Stomach (tissue), 9 donors: Measurements from ENCODE around the gene TIMM44. TPM values are rescaled to one million over a fixed set of nuclear protein-coding genes. Genes with fewer than 3 reads are reported as not detected.
A peak's percentile ranks its signal among the peaks of the same experiment; 100 is the strongest.

Experiments
- DNase-seq, 2 donors: peaks; one replicate each; pipeline versions ENCODE4 v3.0.0 to v3.0.0-alpha.2; 2013 to 2019
- H3K27ac ChIP-seq, 5 donors: fragments of 200-600 bp in 4 of 5; sonication (generic) in 4 of 5; one replicate each; pipeline ENCODE4 v1.5.1; 2013 to 2019; ENCODE audit warnings: mild to moderate bottlenecking in 1 of 5, moderate library complexity in 1 of 5
- H3K27me3 ChIP-seq, 3 donors: fragments of 200-600 bp; sonication (generic); one replicate each; pipeline ENCODE4 v1.5.1; 2017 to 2019; ENCODE audit warnings: mixed run types in 1 of 3
- H3K36me3 ChIP-seq, 4 donors: fragments of 200-600 bp; sonication (generic); 1 replicate in 3 of 4; 2 replicates in 1 of 4; pipeline ENCODE4 v1.5.1; 2016 to 2019
- H3K4me1 ChIP-seq, 4 donors: fragments of 200-600 bp; sonication (generic); one replicate each; pipeline ENCODE4 v1.5.1; 2016 to 2019
- H3K4me3 ChIP-seq, 4 donors: fragments of 200-600 bp; sonication (generic) in 3 of 4; one replicate each; pipeline ENCODE4 v1.5.1; 2016 to 2019; ENCODE audit warnings: mild to moderate bottlenecking in 1 of 4
- H3K9me3 ChIP-seq, 4 donors: fragments of 200-600 bp; sonication (generic); one replicate each; pipeline ENCODE4 v1.5.1; 2016 to 2019
- EP300 ChIP-seq: sonication (generic); formaldehyde crosslinking; IDR thresholded peaks from one replicate; pipeline ENCODE4 v1.6.1; 2017; ENCODE audit warnings: antibody characterized with exemption
- POLR2A ChIP-seq, 4 donors: fragments of 450-650 bp; IDR thresholded peaks; one replicate each; pipeline ENCODE4 v1.6.1; 2016; ENCODE audit warnings: antibody characterized with exemption in 4 of 4, control low read depth in 2 of 4, mild to moderate bottlenecking in 1 of 4, moderate library complexity in 1 of 4
- POLR2AphosphoS5 ChIP-seq, 3 donors: sonication (generic); formaldehyde crosslinking; IDR thresholded peaks; one replicate each; pipeline ENCODE4 v1.6.1; 2016; ENCODE audit warnings: antibody characterized with exemption in 3 of 3
- WGBS, 5 donors: extraction: QIAGEN DNeasy Blood & Tissue Kit in 3 of 5; methylation state at CpG; one replicate each; pipeline versions ENCODE4 v1.1.5 to v1.1.7; 2013 to 2018; 5-methylcytosine and 5-hydroxymethylcytosine counted together
- intact Hi-C: fragments of 100-400 bp; cut with DNase I; formaldehyde crosslinking; loops from one replicate; pipeline ENCODE4 v1.15.1; 2023; ENCODE audit warnings: low total_unique reads
- polyA plus RNA-seq, 3 donors: library from polyadenylated mRNA; stranded (reverse); fragments of 200-250 nt; gene quantifications; one replicate each; pipeline ENCODE4 v1.2.3, GENCODE V29; 2013
- total RNA-seq, 5 donors: library from RNA; depleted of rRNA; stranded (reverse); fragments of >200 nt; gene quantifications; one replicate each; pipeline versions ENCODE4 v1.1.0 to v1.2.3, GENCODE V29; 2014 to 2016
- TF ChIP-seq, protein P1 (sequence below), 7 experiments: fragments of 450-650 bp in 4 of 7; fragments of 200-600 bp in 3 of 7; sonication (generic) in 3 of 7; IDR thresholded peaks; one replicate each; pipeline ENCODE4 v1.5.1; 2016 to 2019; ENCODE audit warnings: antibody characterized with exemption in 7 of 7, control low read depth in 2 of 7, mild to moderate bottlenecking in 1 of 7
- donor health status: healthy with polysubstance abuse.
- donor health status: Bipolar disorder and iron deficiency.
- donor health status: healthy.

Gene TIMM44
- total and polyA plus RNA-seq, 8 donors: 41.0 to 123 (median 52.8) TPM

DNA sequence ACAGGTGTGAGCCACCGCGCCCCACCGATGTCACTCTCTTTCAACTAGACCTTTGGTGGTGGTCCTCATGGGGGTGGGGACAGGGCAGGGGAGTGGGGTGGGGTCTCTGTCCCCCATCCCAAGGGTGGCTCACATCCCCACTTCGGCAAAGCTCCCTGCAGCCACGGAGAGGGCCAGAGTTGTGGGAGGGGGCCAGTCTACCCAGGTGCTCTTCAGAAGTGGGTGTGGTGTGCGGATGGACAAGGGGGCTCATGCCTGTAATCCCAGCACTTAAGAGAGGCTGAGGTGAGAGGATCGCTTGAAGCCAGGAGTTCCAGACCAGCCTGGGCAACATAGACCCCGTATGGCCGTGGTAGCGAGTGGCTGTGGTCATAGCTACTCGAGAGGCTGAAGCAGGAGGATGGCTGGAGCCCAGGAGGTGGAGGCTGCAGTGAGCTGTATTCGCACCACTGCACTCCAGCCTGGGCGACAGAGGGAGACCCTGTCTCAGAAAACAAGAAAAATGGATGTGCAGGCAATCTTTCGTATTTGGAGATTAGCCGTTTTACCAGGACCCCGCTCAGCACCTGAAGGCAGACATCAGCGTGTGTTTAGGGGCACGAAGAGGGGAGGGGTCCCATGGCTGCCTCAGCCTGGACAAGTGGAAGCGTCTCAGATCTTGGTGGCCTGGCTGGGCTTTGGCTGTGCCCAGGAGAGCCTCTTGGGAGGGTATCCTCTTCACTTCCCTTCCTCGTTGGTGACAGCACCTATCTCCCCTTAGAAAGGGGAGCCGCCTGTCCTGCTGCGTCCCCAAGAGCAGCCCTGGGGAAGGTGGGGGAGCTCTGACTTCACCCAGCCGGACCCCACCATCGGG lies 28.0 kb downstream of the TIMM44 start:
- Histone ChIP-seq H3K27ac (no peak overlapping the region), H3K4me1 (peaks cover 32 to 55% (median 41%) of the 10 kb centered on the region in 4 donors), H3K4me3 (peak overlapping the region in 2 of 4 donors; percentile 47 to 51), H3K27me3 (peaks cover 12 to 83% (median 52%) of the 10 kb centered on the region in 3 donors), H3K9me3 (no peaks in the 10 kb centered on the region), H3K36me3 (peaks cover 27 to 35% (median 33%) of the 10 kb centered on the region in 4 donors)
- 39 to 48% (median 44%) methylated on average over 22 to 24 of the region's 24 CpGs for WGBS, 5 donors
- intact Hi-C loops: no loop called here
- TF ChIP-seq POLR2A (IDR thresholded peaks at IDR 0.05): no peak
- TF ChIP-seq, protein P1, sequence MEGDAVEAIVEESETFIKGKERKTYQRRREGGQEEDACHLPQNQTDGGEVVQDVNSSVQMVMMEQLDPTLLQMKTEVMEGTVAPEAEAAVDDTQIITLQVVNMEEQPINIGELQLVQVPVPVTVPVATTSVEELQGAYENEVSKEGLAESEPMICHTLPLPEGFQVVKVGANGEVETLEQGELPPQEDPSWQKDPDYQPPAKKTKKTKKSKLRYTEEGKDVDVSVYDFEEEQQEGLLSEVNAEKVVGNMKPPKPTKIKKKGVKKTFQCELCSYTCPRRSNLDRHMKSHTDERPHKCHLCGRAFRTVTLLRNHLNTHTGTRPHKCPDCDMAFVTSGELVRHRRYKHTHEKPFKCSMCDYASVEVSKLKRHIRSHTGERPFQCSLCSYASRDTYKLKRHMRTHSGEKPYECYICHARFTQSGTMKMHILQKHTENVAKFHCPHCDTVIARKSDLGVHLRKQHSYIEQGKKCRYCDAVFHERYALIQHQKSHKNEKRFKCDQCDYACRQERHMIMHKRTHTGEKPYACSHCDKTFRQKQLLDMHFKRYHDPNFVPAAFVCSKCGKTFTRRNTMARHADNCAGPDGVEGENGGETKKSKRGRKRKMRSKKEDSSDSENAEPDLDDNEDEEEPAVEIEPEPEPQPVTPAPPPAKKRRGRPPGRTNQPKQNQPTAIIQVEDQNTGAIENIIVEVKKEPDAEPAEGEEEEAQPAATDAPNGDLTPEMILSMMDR (IDR thresholded peaks at IDR 0.05): no peak
- TF ChIP-seq POLR2AphosphoS5 (IDR thresholded peaks at IDR 0.05): no peak
- TF ChIP-seq EP300: no peak
- DNase-seq: no peak

DNA sequence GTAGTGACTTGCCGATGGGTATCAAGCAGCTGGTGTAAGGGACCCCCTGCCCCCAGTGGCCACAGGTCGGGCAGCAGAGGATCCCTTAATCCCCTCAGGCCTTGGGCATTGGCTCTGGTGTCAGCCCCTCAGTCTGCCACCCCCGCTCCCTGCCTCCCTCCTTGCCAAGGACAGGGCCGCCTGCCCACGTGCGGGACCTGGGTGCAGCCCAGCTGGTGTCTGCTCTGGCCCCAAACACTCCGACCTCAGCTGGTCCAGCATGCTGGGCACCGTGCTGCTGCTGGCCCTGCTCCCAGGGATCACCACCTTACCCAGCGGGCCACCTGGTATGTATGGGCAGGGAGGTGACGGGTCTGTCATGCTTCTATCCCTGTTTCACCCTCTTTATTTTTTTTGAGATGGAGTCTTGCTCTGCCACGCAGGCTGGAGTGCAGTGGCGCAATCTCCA lies 28.8 kb downstream of the TIMM44 start, which contains the start of gene TGFBR3L:
TGFBR3L (plus strand) TSS at position 233 of the 448 bp plus-strand sequence.
- H3K4me3 ChIP-seq: no peak within 1 kb of the TSS
- TF ChIP-seq, protein P1 (IDR thresholded peaks at IDR 0.05): no peak
- peaks cover 28 to 51% (median 36%) of the 10 kb centered on the region in 4 donors for H3K4me1 ChIP-seq
- H3K27me3 ChIP-seq: peaks cover 12 to 81% (median 52%) of the 10 kb centered on the region in 3 donors
- H3K36me3 ChIP-seq: peaks cover 35 to 43% (median 41%) of the 10 kb centered on the region in 4 donors
- no peak within 1 kb of the TSS for H3K27ac ChIP-seq
- no peak for DNase-seq
- 37 to 57% (median 46%) methylated on average over 7 to 12 of the region's 12 CpGs for WGBS, 5 donors
- H3K9me3 ChIP-seq: no peaks in the 10 kb centered on the region
- intact Hi-C loops: no loop called here

DNA sequence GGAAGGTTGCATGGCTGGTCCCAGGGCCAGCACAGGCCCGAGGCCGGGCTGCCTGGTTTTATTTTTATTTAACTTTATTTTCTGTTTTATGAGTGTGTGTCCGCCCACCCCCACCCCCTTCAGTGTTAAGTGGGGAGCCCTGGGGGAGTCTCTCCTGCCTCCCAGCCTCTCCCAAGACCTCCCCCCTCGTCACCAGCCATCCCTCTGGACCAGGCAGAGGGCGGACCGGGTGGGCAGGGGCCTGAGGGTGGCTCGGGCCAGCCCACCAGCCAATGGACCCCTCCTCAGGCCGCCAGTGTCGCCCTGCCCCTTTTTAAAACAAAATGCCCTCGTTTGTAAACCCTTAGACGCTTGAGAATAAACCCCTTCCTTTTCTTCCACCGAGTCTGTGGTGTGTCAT lies 29.4 kb downstream of the TIMM44 start:
- H3K27ac ChIP-seq: no peak overlapping the region
- intact Hi-C loops: no loop called here
- DNase-seq: no peak
- H3K4me1 ChIP-seq: peaks cover 24 to 45% (median 31%) of the 10 kb centered on the region in 4 donors
- H3K27me3 ChIP-seq: peaks cover 12 to 75% (median 50%) of the 10 kb centered on the region in 3 donors
- TF ChIP-seq EP300 (no peak), POLR2A (IDR thresholded peaks at IDR 0.05) (no peak), POLR2AphosphoS5 (IDR thresholded peaks at IDR 0.05) (no peak)
- TF ChIP-seq, protein P1 (IDR thresholded peaks at IDR 0.05): no peak
- WGBS, 5 donors: 58 to 61% (median 58%) methylated on average over 10 to 12 of the region's 12 CpGs
- H3K9me3 ChIP-seq: no peaks in the 10 kb centered on the region
- peaks cover 37 to 48% (median 46%) of the 10 kb centered on the region in 4 donors for H3K36me3 ChIP-seq
- H3K4me3 ChIP-seq: no peak overlapping the region

DNA sequence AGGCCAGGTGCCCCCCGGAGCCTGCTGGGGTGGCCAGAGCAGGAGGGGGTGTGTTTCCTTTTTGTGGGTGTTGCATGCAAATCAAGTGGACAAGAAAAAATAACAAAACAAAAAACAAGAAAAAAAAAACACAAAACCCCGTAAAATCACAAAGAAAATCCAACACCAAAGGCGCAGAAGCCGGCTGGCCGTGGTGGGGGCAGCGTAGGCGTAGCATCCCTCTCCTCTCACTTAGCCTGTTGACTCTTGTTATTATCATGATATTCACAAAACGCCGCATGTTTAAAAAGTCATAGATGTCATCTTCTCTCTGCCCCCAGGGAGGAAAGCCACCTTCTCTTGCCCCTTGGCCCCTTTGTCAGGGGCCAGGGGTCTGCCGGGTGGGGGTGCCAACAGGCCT lies 29.8 kb downstream of the TIMM44 start:
- WGBS, 5 donors: 77 to 91% (median 82%) methylated on average over 10 of the region's 10 CpGs
- DNase-seq: no peak
- H3K4me3 ChIP-seq: no peak overlapping the region
- peaks cover 12 to 71% (median 45%) of the 10 kb centered on the region in 3 donors for H3K27me3 ChIP-seq
- peaks cover 24 to 45% (median 28%) of the 10 kb centered on the region in 4 donors for H3K4me1 ChIP-seq
- no peaks in the 10 kb centered on the region for H3K9me3 ChIP-seq
- intact Hi-C loops: no loop called here
- H3K27ac ChIP-seq: no peak overlapping the region
- peaks cover 40 to 53% (median 51%) of the 10 kb centered on the region in 4 donors for H3K36me3 ChIP-seq
- TF ChIP-seq, protein P1 (IDR thresholded peaks at IDR 0.05): no peak
- no peak for TF ChIP-seq POLR2A (IDR thresholded peaks at IDR 0.05)
- no peak for TF ChIP-seq POLR2AphosphoS5 (IDR thresholded peaks at IDR 0.05)
- TF ChIP-seq EP300: no peak
